Esophagus (tissue), 2 donors: ENCODE data around the gene TEKT5. TPM values are rescaled to one million over a fixed set of nuclear protein-coding genes. Genes with fewer than 3 reads are reported as not detected.

Experiments used
- H3K27ac ChIP-seq, 2 donors: one replicate each; pipeline ENCODE4 v1.5.1; 2013; ENCODE audit warnings: low read depth in 2 of 2, mild to moderate bottlenecking in 2 of 2, inconsistent platforms in 1 of 2, low read length in 1 of 2, moderate library complexity in 1 of 2
- H3K27me3 ChIP-seq, 2 donors: one replicate each; pipeline ENCODE4 v1.6.1; 2013; ENCODE audit warnings: low read length in 2 of 2, control low read depth in 1 of 2, mild to moderate bottlenecking in 1 of 2; ENCODE audit not compliant: insufficient read depth in 2 of 2, control insufficient read depth in 1 of 2
- H3K36me3 ChIP-seq, 2 donors: one replicate each; pipeline ENCODE4 v1.6.1; 2013; ENCODE audit warnings: low read length in 1 of 2; ENCODE audit not compliant: control insufficient read depth in 2 of 2, insufficient read depth in 2 of 2
- H3K4me1 ChIP-seq, 2 donors: one replicate each; pipeline ENCODE4 v1.6.1; 2013; ENCODE audit warnings: low read length in 1 of 2; ENCODE audit not compliant: control insufficient read depth in 2 of 2, insufficient read depth in 2 of 2
- H3K4me3 ChIP-seq, 2 donors: one replicate each; pipeline ENCODE4 v1.5.1; 2013; ENCODE audit warnings: low read length in 2 of 2, mild to moderate bottlenecking in 2 of 2, low read depth in 1 of 2, moderate library complexity in 1 of 2
- H3K9me3 ChIP-seq, 2 donors: one replicate each; pipeline ENCODE4 v1.6.1; 2013; ENCODE audit warnings: mild to moderate bottlenecking in 2 of 2, low read depth in 1 of 2, low read length in 1 of 2, moderate library complexity in 1 of 2; ENCODE audit not compliant: control insufficient read depth in 2 of 2, insufficient read depth in 1 of 2
- WGBS, 2 donors: extraction: QIAGEN DNeasy Blood & Tissue Kit; methylation state at CpG; one replicate each; pipeline ENCODE4 v1.1.7; 2013; 5-methylcytosine and 5-hydroxymethylcytosine counted together
- polyA plus RNA-seq, 2 donors: library from polyadenylated mRNA; stranded (reverse); fragments of 200-250 nt; gene quantifications; one replicate each; pipeline ENCODE4 v1.2.3, GENCODE V29; 2013
- donor health status: healthy with polysubstance abuse.
- donor health status: Bipolar disorder and iron deficiency.

Gene TEKT5
- polyA plus RNA-seq, 2 donors: 0.22 TPM; not detected in 1

- H3K36me3 ChIP-seq: no peaks in the 10 kb centered on the region
- 37 to 41% methylated on average over 9 of the region's 9 CpGs for WGBS, 2 donors
- H3K27ac ChIP-seq: peak overlapping the region; percentile 84 to 86
- no peaks in the 10 kb centered on the region for H3K27me3 ChIP-seq
- no peaks in the 10 kb centered on the region for H3K9me3 ChIP-seq
- H3K4me1 ChIP-seq: peaks cover 0 to 27% of the 10 kb centered on the region in 2 donors
- no peak overlapping the region for H3K4me3 ChIP-seq
Observed at GRCh38 chr16:10594312-10594950, 100.3 kb downstream of the TEKT5 start.

- no peak overlapping the region for H3K27ac ChIP-seq
- no peaks in the 10 kb centered on the region for H3K36me3 ChIP-seq
- 87 to 92% methylated on average over 1 of the region's 1 CpG for WGBS, 2 donors
- no peak overlapping the region for H3K4me3 ChIP-seq
- peaks cover 0 to 17% of the 10 kb centered on the region in 2 donors for H3K4me1 ChIP-seq
- no peaks in the 10 kb centered on the region for H3K9me3 ChIP-seq
- H3K27me3 ChIP-seq: no peaks in the 10 kb centered on the region
Observed at GRCh38 chr16:10592611-10593010, 102.1 kb downstream of the TEKT5 start.

- H3K9me3 ChIP-seq: no peaks in the 10 kb centered on the region
- H3K27ac ChIP-seq: peak overlapping the region in 1 of 2 donors; percentile 76
- WGBS, 2 donors: 76 to 81% methylated on average over 4 of the region's 4 CpGs
- peaks cover 0 to 10% of the 10 kb centered on the region in 2 donors for H3K4me1 ChIP-seq
- H3K36me3 ChIP-seq: no peaks in the 10 kb centered on the region
- no peaks in the 10 kb centered on the region for H3K27me3 ChIP-seq
- H3K4me3 ChIP-seq: no peak overlapping the region
Observed at GRCh38 chr16:10590342-10590741, 104.4 kb downstream of the TEKT5 start.

GRCh38 chr16:10589109-10589508 lies 105.6 kb downstream of the TEKT5 start:
- Histone ChIP-seq H3K4me3 (no peak overlapping the region), H3K36me3 (no peaks in the 10 kb centered on the region), H3K27ac (peak overlapping the region; percentile 48 to 76), H3K9me3 (no peaks in the 10 kb centered on the region), H3K27me3 (no peaks in the 10 kb centered on the region), H3K4me1 (peaks cover 0 to 4% of the 10 kb centered on the region in 2 donors)
- WGBS, 2 donors: 48 to 56% methylated on average over 5 of the region's 5 CpGs

- no peak overlapping the region for H3K4me3 ChIP-seq
- no peaks in the 10 kb centered on the region for H3K36me3 ChIP-seq
- H3K9me3 ChIP-seq: no peaks in the 10 kb centered on the region
- H3K27ac ChIP-seq: no peak overlapping the region
- 47 to 55% methylated on average over 2 of the region's 2 CpGs for WGBS, 2 donors
- no peaks in the 10 kb centered on the region for H3K27me3 ChIP-seq
- peaks cover 0 to 4% of the 10 kb centered on the region in 2 donors for H3K4me1 ChIP-seq
Observed at GRCh38 chr16:10587622-10588021, 107.1 kb downstream of the TEKT5 start.

GRCh38 chr16:10584981-10585438 lies 109.7 kb downstream of the TEKT5 start:
- Histone ChIP-seq H3K4me1 (peaks cover 3 to 8% of the 10 kb centered on the region in 2 donors), H3K27ac (no peak overlapping the region), H3K9me3 (no peaks in the 10 kb centered on the region), H3K36me3 (no peaks in the 10 kb centered on the region), H3K4me3 (no peak overlapping the region), H3K27me3 (no peaks in the 10 kb centered on the region)
- 65% methylated on average over 5 of the region's 5 CpGs for WGBS, 2 donors

GRCh38 chr16:10583269-10583668 lies 111.5 kb downstream of the TEKT5 start:
- H3K27ac ChIP-seq: no peak overlapping the region
- H3K27me3 ChIP-seq: no peaks in the 10 kb centered on the region
- peaks cover 6 to 7% of the 10 kb centered on the region in 2 donors for H3K4me1 ChIP-seq
- H3K4me3 ChIP-seq: no peak overlapping the region
- 89% methylated on average over 4 of the region's 4 CpGs for WGBS, 2 donors
- H3K36me3 ChIP-seq: no peaks in the 10 kb centered on the region
- H3K9me3 ChIP-seq: no peaks in the 10 kb centered on the region

- Histone ChIP-seq H3K4me3 (no peak overlapping the region), H3K27me3 (no peaks in the 10 kb centered on the region), H3K27ac (peak overlapping the region; percentile 21 to 96), H3K36me3 (no peaks in the 10 kb centered on the region), H3K4me1 (peaks cover 13 to 19% of the 10 kb centered on the region in 2 donors), H3K9me3 (no peaks in the 10 kb centered on the region)
- 60 to 75% methylated on average over 2 of the region's 2 CpGs for WGBS, 2 donors
Observed at GRCh38 chr16:10581507-10581906, 113.2 kb downstream of the TEKT5 start.

GRCh38 chr16:10580883-10581247 lies 113.9 kb downstream of the TEKT5 start:
- Histone ChIP-seq H3K27me3 (no peaks in the 10 kb centered on the region), H3K4me1 (peaks cover 13 to 20% of the 10 kb centered on the region in 2 donors), H3K27ac (peak overlapping the region; percentile 96 to 98), H3K36me3 (no peaks in the 10 kb centered on the region), H3K4me3 (peak overlapping the region; percentile 75 to 96), H3K9me3 (no peaks in the 10 kb centered on the region)
- 16 to 21% methylated on average over 7 of the region's 7 CpGs for WGBS, 2 donors
